NCI-H2171 treated with DMSO at 0.1 percent for 48 hours (cell line): ENCODE results near the gene PDGFA.

Experiments used
- DNase-seq: peaks from one replicate; lab custom pipeline; 2025; lab: John Stamatoyannopoulos, UW

Gene PDGFA

DNA sequence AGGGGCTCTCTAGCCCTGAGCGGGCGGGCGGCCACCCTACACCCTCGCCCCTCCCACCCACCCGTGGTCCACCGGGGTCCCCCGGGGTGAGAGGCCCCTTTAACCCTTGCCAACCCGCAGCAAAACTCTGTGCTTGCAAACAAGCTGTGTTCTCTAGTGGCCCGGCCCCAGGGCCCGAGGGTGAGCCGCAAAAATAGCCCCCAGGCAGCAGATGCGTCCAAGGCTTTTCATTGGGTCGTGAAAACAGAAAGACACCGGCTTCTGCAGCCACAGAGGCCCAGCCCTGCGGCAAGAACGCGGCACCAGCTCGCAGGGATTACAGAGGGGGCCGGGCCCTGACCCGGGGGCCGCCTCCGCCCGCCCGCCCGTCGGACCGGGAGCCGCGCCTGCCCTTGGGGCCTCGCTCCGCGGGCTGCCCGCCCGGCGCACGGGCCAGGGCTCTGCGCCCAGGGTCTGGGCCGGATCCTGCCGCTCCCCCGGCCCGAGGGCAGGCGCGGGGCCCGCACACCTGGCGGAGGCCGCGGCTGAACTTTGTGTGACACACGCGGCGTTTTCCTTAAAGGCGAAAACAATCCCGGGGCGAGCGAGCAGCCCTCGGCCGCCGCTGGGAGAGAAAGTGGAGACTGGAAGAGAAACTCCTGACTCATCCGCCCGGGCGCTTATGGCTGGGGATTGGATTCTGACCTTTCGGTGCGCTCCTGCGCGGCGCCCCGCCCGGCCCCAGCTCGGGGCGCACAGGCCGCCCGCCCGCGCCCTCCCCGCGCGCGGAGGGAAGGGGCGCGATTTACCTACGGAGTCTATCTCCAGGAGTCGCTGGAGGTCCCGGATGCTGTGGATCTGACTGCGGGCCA, 2.8 kb downstream of the PDGFA start:
- DNase-seq, result no peak

DNA sequence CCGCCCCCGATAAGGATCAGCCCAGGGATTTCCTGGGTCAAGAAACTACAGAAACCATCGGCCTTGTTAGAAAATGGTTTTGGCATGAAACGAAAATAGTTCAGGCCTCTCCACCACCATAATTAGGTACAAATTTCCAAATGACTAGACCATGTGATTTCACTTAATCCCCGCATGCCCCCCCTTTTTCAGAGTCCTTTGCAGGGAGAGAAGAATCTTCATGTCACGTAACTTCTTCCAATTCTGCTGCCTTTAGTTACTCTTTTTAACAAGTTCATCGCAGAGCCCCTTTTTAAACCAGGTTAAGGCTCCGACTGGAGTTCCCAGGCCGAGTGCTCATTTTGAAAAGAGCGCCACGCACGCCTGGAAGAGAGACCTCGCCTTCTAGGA, 3.4 kb downstream of the PDGFA start:
- DNase-seq, result no peak

DNA sequence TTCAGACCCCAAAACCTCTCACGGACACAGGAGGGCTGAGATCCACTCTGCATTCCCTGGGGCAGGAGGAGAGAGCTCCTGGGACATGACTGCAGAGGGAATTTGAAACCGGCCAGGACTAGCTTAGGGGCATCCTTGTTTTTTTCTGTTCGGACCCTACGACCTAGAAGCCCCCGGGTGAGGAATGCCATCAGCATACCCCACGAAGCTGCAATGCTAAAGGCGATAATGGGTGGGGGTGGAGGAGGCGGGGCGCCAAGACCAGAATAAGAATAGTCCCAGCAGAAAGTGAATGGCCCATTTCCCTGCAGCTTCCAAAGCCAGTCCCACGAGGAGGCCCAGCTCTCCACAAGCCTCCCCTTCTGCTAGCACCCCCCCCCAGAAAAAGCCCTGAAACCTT, 4.0 kb downstream of the PDGFA start:
- DNase-seq, result no peak

- no peak for DNase-seq
These were observed 4.7 kb downstream of the PDGFA start for GRCh38 chr7:514651-515598.

- no peak for DNase-seq
These were observed 5.4 kb downstream of the PDGFA start for GRCh38 chr7:514242-514641.

DNA sequence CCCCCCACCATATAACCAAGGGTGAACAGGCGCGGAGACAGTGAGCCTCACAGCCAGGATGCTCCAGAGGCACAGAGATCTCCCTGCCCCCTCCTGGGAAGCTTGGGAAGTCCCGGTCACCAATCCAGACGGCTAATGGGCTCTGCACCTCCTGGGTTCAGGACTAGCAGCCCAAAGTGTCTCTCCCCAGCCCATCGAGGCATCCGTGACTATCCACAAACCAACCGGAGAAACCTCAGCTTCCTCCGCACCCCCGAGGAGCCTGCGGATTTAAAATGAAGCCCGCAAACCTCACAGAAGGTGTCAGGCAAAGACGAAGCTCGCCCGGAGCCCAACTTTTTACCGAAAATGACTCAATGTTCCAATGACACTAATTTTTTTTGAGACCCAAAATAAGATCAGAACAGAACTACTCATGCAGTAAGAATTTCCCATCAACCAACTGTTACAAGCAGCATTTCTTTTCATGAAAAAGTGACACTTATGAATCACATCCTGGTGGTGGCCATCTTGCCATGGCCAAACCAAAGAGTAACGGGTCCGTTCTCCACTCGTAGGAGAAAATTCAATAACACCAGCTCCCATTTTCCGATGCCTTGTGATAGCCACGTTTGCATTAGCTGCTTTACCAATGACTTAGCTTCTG, 6.0 kb downstream of the PDGFA start:
- no peak for DNase-seq

- no peak for DNase-seq
These were observed 6.9 kb downstream of the PDGFA start for GRCh38 chr7:512541-513311.

- no peak for DNase-seq
These were observed 7.5 kb downstream of the PDGFA start for GRCh38 chr7:512146-512510.

DNA sequence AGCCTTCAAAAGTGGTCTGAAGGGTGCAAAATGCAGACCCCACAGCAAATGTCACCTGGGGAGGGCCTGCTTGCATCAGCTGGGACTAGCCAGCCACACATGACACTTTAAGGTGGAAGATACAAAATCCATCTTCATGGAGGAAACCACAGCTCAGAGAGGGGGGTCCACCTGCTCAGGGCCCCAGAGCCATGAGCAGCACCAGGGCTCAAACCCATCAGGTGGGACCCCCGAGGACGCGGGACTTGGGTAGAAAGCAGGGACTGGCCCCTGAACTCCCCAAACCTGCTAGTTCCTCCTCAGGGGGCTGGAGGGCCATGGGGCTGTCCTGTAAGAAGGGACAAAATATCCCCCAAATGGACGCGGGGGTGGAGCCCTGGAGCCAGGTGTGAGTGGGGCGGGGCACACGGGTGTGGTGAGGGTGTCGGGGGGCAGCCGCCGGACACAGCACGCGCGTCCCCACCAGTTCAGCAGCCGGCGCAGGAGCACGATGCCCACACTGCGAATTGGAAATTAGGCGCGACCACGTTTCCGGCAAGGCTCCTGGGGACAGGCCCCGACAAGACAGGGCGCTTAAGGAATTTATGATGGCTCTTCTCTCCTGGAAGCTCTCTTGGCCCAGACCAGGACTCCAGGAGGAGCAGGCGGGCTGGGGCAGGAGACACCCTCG, 8.0 kb downstream of the PDGFA start:
- DNase-seq, result no peak

DNA sequence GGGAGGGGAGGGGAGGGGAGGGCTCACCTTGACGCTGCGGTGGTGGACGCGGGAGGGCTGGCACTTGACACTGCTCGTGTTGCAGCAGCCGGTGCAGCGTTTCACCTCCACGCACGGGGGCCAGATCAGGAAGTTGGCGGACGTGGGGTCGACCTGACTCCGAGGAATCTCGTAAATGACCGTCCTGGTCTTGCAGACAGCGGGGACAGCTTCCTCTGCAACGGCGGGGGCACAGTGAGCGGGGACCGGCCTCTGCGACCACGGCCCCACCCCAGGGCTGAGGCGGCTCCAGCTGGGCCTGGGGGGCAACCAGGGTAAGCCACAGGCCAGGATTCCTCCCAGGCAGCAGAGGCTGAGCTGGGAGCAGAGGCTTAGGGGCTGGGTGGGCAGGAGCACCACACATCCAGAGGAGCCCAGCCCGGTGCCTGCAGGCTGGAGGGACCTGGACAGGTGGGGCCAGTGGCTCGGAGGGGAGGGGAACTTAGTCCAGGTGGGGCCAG, 8.8 kb downstream of the PDGFA start:
- DNase-seq, result no peak

- DNase-seq, result no peak
These were observed 9.5 kb downstream of the PDGFA start for GRCh38 chr7:510131-510481.

- DNase-seq, result no peak
These were observed 10.1 kb downstream of the PDGFA start for GRCh38 chr7:509426-510130.

- DNase-seq, result no peak
These were observed 11.0 kb downstream of the PDGFA start for GRCh38 chr7:508461-509170.

DNA sequence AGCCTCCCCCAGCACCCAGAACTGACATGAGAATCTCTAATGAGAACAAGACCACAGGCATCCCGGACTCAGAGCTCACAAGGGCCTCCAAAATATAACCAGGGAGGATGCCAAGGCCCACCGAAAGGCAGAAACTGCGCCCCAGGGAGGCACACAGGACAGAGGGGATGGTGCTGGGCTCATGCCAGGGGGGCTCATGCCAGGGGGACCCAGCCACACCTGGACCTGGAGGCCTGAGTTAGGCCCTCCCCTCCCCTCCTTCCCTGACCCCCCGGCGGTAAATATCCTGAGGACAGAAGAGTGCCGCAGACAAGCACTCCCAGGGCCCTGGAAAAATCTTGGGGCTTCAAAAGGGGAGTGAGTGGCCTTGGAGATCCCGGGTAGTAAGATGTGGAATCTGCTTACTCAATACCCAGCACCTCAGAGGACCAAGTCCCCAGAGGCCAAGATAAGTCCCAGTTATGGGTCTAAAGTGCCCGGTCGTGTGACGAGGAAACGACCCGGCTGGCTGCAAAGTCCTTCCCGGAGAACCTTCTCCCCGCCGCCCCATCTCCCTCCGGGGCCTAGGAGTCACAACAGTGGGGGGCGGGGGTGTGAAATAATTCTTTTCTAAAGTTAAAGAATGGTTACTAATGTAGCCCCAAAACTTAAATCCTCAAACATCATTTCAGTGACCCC, 11.9 kb downstream of the PDGFA start:
- no peak for DNase-seq

DNA sequence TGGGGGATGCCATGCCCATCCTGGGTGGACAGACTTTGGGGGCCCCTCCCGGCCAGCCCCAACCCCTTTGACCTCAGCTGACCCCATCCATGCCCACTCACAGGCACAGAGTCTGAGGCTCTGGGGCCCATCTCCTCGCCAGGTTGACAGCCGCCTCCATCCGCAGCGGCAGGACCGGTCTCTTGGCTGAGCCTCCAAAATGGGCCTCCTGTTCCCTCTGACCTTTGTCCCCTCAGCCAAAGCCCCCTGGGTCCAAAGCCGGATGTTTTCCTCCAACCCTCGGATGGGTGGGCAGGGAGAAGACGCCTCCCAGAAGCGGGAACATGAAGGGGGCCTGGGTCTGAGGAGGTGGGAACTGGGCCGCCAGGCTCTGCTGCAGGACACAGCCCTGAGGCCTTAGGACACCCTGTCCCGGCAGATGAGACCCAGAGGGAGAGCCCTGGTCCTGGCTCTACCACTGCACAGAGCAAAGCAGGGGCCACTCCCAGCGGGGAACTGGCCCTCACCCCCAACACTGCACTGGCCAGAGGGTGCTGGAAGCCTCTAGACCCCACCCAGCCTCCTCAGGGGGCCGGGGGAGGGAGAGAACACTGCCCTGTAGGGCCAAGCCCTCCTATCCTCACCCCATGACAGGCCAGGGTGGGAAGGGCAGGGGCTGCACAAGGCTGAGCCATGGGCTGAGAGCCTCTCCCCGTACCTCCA, 12.6 kb downstream of the PDGFA start:
- no peak for DNase-seq

- no peak for DNase-seq
These were observed 13.2 kb downstream of the PDGFA start for GRCh38 chr7:506391-506831.

DNA sequence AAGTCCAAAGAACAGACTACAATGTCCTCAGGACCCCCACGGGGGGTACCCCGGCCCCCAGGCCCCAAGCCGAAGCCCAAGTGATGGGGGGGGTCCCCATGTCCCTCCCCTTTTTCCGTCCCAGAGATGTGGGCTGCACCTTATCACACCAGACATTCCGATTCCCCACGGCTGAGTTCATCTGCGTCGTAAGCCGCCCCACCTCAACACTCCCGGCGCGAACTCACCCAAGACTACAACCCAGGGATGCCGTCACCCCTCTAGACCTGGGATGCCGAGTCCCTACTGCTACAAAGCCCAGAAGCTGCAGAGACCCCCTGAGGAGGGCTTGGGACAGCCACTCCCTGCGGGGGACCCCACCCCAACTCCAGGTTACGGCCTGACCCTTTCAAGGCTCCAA, 14.5 kb downstream of the PDGFA start:
- no peak for DNase-seq
